ENCODE data around the gene PSKH1. TPM values are rescaled to one million over a fixed set of nuclear protein-coding genes. Genes with fewer than 3 reads are reported as not detected.
A peak's percentile ranks its signal among the peaks of the same experiment; 100 is the strongest.

The PSKH1 gene
- total and polyA plus RNA-seq, 9 of the 15 experiments (the other 6 are each of a cell fraction or from before 2014, with no cell fraction given) = 0.96 to 20.9 (median 9.4) TPM

GRCh38 chr16:67935402-67936123, 42.5 kb downstream of the PSKH1 start (continued):
- TF ChIP-seq ZNF431 (CRISPR knock-in tag; IDR thresholded peaks at IDR 0.05) (no peak), RHOXF2B (CRISPR knock-in tag; conservative IDR thresholded peaks at IDR 0.05) (no peak), SUPT5H (IDR thresholded peaks at IDR 0.05) (peak; percentile 93), NCOA4 (IDR thresholded peaks at IDR 0.05; ENCODE audit: partially characterized antibody) (no peak), ZNF830 (CRISPR knock-in tag; IDR thresholded peaks at IDR 0.05) (peak; percentile 96), SIN3B (IDR thresholded peaks at IDR 0.05; ENCODE audit: low read depth) (no peak), NR2F6 (CRISPR knock-in tag; IDR thresholded peaks at IDR 0.05) (no peak; the same call in 1 of the 2 replicates), PATZ1 (CRISPR knock-in tag; IDR thresholded peaks at IDR 0.05; ENCODE audit: borderline replicate concordance) (peak; percentile 60; the same call in 1 of the 2 replicates), SMAD1 (IDR thresholded peaks at IDR 0.05; ENCODE audit: low read depth, low read length, partially characterized antibody) (peak; percentile 64), ESRRA (IDR thresholded peaks at IDR 0.05; ENCODE audit: borderline replicate concordance, low read depth) (peak; percentile 98), FOXA1 (IDR thresholded peaks at IDR 0.05; ENCODE audit: borderline replicate concordance) (no peak), HOMEZ (CRISPR knock-in tag; IDR thresholded peaks at IDR 0.05) (no peak), MAX (CRISPR knock-in tag; IDR thresholded peaks at IDR 0.05) (peak; percentile 98), BDP1 (IDR thresholded peaks at IDR 0.05; ENCODE audit: insufficient read depth, insufficient read length) (no peak), MAZ (CRISPR knock-in tag; conservative IDR thresholded peaks at IDR 0.05 in 1 of 2, IDR thresholded peaks at IDR 0.05 in 1 of 2) (peak; percentile 76 to 86; a peak in 3 of 4 replicates), SLC30A9 (CRISPR knock-in tag; IDR thresholded peaks at IDR 0.05) (no peak), ELF2 (CRISPR knock-in tag; IDR thresholded peaks at IDR 0.05) (no peak), ZNF253 (CRISPR knock-in tag; conservative IDR thresholded peaks at IDR 0.05) (no peak), KLF13 (tag; IDR thresholded peaks at IDR 0.05; ENCODE audit: borderline replicate concordance, low read depth) (peak; percentile 50; the same call in 1 of the 2 replicates), ATF4 (CRISPR knock-in tag; IDR thresholded peaks at IDR 0.05) (0 out of 2 replicates have a peak, but pooled peaks have one; percentile 23), STAT6 (CRISPR knock-in tag; IDR thresholded peaks at IDR 0.05) (0 out of 2 replicates have a peak, but pooled peaks have one; percentile 26)
